ENCODE data around the gene STEAP2.

The STEAP2 gene

DNA sequence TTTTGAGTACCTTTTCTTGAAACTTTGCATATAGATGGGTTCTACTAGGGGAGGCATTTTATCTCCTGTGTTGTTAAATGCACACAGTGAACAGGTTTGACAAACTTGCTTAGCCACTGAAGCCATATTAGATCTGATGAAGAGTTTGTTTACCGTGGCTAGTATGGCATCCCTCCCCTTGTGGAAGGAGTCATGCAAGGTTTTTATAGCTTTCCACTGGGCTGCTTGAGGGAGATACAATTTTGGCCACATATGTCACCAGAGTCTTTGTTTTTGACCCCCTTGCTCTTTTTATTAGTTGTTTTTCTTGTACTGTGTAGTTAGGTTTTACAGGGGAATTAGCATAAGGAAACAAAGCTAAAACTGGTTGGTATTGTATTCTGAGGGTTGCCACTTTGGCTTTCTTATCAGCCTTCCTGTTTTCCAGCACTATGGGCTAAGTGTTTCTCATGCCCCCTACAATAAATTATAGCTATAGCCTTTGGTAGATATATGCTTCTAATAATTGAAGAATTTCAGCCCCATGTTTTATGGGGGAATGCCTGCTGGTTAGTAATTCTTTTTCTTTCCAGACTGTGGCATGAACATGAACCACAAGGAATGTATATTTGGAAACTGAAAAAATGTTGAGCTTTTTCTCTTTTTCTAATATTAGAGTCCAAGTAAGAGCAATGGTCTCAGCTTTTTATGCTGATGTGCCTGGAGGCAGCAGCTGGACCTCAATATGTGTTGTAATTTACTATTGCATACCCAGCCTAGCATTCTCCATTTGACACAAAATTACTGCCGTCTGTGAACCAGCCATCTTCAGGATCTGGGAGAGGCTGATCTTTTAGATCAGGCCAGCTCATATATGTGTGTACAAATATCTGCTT, 18.4 kb upstream of the STEAP2 start:
- no peak for DNase-seq (ENCODE audit: low read depth, low spot score)

DNA sequence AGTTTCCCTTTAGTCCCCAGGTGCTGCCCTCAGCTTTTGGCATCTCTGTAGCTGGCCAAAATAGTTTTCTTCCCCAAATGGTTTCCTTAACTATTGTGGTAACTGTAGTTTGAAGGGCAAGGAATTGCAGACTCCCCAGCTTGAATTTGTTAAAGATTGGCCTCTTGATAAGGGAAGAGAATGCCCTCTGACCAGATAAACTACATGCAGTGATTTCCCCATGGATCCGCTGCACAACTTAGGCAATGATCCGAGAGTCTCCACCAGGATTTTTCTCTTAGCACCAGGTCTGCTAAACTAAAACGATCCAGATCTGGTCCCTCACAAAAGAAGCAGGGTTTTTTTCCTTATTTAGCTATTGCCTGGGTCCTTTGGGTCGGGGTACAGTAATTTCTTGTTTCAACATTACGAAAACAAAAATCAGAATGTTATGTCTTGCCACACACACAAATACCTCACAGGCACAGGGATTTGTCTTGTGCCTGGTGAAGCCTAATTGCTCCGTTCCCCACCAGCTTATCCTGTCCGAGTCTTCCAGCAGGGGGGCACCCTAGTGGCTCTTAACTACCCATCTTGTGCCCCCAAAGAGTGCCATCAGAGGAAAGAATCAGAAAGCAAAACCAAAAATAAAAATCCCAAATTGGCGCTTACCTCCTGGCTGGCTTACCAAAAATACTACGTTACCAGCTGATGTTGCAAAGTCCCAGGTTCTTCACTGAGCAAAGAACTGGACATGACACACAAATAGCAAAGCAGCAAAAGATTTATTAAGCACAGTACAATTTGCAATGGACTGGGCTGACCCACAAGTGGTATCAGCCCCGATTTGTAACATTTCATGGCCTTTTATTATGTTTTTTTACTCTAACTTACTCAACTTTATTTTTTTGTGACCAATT, 16.4 kb upstream of the STEAP2 start:
- no peak for DNase-seq (ENCODE audit: low read depth, low spot score)

DNA sequence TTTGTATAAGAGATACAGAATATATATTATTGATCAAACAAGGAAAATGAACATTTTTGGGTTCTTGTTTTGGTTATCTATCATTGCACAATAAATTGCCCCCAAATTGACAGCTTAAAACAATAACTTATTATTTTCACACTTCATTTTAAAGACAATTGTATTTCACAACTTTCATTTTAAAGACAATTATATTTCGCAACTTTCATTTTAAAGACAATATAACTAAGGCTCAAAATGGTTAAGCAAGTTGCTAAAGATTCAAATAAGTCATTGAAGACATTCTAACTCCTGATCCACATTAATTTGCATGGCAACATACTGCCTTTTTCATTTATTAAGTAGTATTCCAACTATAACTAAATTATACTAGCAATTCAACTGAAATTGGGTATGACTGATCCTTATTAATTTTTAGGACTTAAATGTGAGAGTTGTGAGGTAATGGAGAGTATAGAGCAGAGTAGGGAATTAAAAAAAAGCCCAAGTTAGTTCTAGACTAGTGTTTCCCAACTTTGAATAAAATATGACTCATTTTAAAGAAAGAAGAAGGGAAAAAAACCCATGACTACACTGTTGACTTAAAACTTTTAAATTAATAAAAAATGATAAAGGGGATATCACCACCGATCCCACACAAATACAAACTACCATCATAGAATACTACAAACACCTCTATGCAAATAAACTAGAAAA, 9.9 kb upstream of the STEAP2 start:
- DNase-seq (ENCODE audit: low read depth, low spot score), result no peak

DNA sequence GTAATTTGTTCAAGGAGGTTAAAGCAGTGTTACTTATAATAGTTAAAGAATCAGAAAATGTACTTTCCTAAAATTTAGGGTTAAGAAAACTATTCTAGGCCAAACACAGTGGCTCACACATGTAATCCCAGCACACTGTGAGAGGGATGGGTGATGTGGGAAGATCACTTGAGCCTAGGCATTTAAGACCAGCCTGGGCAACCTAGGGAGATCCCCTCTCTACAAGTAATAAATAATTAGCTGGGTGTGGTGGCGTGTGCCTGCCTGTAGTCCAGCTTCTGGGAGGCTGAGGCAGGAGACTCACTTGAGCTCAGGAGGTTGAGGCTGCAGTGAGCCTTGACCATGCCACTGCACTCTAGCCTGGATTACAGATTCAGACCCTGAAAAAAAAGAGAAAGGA, 3.6 kb upstream of the STEAP2 start:
- no peak for DNase-seq (ENCODE audit: low read depth, low spot score)

DNA sequence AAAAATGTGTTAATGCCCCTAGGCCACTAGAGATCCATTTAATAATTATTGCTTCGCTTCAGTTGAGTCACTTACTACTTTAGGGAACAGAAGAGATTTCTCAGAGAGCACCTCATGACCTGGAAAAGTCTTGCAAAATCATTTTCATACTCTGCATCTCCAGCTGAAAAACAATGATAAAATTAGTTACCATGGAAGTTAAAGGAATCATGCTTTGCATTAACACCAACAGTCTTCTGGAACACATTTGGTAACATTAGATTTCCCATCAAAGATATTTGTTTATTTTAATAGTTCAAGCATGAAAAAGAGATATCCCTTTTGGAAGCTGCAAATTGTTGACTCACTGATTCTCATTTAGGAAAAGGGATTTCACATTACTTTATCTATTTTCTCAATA, 1.8 kb upstream of the STEAP2 start:
- DNase-seq (ENCODE audit: low read depth, low spot score), result no peak

DNA sequence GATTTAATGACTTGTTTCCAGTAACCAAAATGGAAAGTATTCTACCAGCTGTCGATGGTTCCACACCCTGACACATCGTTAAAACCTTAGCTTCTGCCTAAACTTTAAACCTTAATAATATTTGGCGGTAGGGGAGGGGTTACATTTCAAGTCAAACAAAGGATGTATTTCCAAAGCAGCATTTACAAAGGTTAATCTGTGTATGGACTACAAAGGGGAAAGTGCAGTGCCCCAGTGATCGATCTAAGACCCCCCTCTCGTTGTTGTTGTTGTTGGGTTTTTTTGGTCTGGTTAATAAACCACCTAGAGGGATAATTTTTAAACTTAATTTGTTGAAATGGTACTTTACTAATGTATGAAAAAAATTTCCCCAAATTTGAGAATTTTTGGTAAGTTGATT, 1.1 kb upstream of the STEAP2 start:
- no peak for DNase-seq (ENCODE audit: low read depth, low spot score)

DNA sequence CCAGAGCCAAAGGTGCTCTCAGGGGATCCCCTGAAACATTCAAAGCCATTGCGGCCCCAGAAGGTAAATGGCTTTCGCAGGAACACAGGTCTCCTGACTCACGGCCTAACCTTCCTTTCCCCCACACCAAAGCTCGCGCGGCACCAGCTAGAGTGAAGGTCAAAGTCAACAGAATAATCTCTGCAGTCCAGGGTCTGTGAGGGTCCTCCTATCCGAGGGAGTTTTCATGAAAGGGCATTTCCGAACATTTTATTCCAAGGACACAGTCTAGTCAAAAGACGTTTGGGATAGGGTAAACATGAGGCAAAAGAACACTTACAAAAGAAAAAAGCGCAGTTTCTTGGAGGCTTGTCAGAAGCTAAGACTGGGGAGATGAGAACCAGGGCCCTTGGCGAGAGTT, 559 bp upstream of the STEAP2 start:
- no peak for DNase-seq (ENCODE audit: low read depth, low spot score)

DNA sequence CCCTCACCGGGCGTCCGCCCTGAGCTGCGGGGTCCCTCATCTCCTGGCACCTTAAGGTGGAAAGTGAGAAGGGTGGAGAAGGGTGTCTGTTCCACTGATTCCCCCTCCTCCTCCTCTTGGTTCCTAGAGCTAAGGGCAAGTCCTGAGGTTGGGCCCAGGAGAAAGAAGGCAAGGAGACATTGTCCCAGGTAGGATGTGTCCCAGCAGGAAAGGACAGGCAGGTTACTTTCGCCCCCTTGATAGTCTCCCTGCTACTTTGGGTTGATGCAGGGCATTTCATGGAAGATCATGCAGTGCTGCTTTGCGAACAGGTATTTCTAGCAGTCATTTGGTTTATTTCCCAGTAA, 582 bp downstream of the STEAP2 start:
- DNase-seq (ENCODE audit: low read depth, low spot score), result no peak

DNA sequence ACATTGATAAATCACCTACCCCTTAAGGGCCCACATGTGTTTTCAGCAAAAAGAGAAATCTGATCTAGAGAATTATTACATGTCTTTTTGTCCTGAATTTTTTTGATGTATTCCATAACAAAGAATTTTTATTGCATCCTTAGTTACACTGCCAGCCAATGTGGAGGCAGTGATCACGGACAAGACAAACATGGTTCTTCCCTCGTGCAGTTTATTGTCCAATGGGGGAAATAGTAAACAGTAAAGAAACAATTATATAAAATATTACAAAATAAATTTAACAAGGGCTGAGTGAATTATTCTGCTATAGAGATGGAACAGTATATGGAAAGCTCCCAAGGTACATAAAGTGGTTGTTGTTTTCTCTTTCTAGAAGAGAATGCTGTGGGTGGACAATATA, 2.0 kb downstream of the STEAP2 start:
- no peak for DNase-seq (ENCODE audit: low read depth, low spot score)

DNA sequence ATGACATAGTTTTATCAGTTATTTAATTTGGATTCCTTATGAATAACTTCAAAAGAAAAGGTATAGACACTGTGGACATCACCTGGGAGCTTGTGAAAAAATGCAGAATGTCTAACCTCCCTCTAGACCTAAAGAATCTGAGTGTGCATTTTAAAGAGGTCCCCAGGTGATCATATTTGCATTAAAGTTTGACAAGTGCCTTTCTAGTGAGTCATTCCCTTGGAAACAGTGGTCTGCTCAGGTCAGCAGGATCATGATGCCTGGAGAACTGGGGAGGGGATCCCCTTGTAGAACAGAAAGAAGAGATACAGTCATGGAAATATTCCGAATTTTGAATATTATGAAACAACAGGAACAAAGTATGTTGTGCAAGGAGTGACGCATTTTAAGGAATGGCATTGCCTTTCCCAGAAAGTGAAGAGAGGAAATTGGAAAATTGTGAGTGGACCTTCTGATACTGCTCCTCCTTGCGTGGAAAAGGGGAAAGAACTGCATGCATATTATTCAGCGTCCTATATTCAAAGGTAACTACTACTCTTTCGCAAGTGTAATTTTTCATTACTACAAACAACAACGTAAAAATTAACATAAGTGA, 4.6 kb downstream of the STEAP2 start:
- no peak for DNase-seq (ENCODE audit: low read depth, low spot score)

DNA sequence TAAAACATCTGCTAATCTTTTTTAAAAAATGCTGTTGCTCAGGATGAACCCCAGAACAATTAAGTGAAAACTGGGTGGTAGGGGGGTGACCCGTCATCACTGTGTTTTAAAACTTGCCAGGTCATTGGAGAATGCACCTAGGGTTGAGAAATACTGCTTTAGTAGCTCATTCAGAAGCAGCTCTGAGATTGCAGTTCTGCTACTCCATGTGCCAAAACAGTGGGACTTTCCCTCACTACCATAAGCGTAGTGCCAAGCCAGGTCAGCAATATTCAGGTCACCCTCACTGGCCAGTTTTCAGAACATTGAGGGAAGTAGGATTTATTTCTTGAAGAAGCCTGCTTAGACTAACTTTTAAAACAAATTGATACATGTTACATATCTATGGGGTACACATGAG, 5.2 kb downstream of the STEAP2 start:
- no peak for DNase-seq (ENCODE audit: low read depth, low spot score)

DNA sequence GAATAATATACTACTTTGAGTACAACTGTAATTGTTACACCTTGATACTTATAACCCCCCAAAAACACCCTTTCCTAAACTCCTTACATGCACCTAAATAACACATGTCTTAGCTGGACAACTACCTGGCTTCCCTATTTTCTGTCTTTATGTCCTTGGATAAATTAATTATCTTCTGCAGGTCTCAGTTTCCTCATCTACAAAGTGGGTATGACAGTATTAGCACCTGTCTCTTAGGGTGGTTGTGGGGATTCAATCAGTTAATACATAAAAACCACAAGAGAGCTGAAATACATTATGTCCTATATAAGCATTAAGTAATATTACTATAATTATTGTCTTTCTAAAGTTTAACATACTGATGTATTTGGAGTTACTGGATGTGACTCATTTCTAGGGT, 10.8 kb downstream of the STEAP2 start:
- DNase-seq (ENCODE audit: low read depth, low spot score), result no peak

DNA sequence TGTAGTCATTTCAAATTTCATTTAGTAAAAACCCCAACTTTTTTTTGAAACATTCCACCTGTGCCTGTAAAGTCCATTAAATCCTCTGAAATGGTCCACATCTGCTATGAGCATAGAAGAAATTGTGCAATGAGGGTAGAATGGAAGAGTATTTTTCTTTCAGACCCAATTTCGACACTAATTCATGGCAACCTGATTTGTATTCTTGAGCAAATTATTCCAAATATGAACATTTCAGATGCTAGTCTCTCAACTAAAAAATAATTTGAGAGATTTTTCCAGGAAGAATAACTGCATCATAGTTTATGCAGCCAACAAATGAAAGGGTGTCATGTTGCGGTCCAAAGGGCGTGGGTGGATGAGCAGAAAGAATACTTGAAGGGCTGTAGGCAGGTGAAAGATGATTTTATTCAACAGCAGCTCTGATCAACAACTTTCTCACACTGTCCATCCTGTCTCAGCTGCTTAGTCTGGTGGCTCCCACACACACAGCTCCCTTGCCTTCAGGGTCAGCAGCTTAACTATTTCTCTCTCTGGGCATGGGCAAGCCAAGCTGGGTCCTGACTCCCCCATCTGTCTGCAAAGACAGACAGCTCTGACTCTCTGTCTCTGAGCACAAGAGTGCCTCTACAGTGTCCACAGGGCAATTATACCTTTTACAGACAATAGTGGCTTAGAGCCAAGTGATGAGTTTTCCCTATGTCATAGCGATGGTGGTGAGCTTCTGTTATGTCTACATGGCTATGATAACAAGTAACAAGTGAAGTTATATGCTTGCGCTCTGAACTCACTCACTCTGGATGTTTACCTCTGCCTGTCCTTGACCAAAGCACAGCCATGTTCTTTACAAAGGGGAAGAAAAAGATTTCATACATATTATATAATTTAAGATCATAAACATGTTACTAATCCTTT, 11.5 kb downstream of the STEAP2 start:
- no peak for DNase-seq (ENCODE audit: low read depth, low spot score)

DNA sequence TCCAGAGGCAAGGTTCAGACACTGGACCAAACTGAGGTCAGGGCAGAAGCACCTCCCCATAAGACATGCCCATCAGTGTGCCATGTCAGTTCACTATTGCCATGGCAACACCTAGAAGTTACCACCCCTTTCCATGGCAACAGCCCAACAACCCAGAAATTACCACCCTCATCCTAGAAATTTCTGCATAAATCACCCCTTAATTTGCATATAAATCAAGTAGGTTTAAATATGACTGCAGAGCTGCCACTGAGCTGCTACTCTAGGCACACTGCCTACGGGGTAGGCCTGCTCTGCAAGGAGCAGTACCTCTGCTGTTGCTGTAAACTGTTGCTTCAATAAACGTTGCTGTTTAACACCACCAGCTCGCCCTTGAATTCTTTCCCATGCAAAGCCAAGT, 12.7 kb downstream of the STEAP2 start:
- DNase-seq (ENCODE audit: low read depth, low spot score), result peak; percentile 35

DNA sequence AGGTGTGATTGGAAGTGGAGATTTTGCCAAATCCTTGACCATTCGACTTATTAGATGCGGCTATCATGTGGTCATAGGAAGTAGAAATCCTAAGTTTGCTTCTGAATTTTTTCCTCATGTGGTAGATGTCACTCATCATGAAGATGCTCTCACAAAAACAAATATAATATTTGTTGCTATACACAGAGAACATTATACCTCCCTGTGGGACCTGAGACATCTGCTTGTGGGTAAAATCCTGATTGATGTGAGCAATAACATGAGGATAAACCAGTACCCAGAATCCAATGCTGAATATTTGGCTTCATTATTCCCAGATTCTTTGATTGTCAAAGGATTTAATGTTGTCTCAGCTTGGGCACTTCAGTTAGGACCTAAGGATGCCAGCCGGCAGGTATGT, 13.6 kb downstream of the STEAP2 start:
- no peak for DNase-seq (ENCODE audit: low read depth, low spot score)

DNA sequence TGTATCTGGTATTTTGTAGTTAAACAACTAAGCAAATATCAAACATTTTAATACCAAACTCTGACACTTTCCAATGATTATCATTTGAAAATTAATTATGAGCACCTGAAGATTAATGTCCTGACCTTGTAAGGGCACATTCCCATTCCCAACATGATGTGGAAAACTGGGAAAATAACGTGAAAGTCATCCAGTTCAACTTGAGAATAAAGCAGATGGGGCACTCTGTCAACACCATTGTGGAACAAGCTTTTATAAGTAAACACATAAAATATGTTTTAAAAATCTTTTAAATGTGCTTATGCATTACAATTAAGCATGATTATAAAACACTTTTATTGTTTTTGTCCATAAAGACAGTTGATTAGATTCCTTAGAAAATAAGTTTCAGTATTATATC, 14.1 kb downstream of the STEAP2 start:
- DNase-seq (ENCODE audit: low read depth, low spot score), result no peak

DNA sequence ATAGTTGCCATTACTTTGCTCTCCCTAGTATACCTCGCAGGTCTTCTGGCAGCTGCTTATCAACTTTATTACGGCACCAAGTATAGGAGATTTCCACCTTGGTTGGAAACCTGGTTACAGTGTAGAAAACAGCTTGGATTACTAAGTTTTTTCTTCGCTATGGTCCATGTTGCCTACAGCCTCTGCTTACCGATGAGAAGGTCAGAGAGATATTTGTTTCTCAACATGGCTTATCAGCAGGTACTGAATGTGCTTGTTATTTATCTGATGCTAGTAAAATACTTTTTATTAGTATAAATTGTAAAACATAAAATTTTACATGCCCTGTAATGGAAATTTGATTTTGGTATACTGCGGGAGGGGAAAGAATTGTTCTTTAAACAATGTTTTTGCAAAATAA, 15.7 kb downstream of the STEAP2 start:
- DNase-seq (ENCODE audit: low read depth, low spot score), result no peak

DNA sequence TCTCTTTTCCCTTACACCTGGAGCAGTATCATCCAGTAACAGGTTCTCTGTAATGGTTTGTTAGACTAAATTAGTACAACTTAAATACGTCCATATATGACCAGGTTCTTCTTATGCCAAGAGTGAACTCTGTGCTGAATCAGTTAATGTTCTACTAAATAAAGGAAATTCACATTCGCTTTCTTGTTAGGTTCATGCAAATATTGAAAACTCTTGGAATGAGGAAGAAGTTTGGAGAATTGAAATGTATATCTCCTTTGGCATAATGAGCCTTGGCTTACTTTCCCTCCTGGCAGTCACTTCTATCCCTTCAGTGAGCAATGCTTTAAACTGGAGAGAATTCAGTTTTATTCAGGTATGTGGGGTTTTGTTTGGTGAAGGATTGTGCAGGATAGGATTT, 18.1 kb downstream of the STEAP2 start:
- DNase-seq (ENCODE audit: low read depth, low spot score), result no peak

DNA sequence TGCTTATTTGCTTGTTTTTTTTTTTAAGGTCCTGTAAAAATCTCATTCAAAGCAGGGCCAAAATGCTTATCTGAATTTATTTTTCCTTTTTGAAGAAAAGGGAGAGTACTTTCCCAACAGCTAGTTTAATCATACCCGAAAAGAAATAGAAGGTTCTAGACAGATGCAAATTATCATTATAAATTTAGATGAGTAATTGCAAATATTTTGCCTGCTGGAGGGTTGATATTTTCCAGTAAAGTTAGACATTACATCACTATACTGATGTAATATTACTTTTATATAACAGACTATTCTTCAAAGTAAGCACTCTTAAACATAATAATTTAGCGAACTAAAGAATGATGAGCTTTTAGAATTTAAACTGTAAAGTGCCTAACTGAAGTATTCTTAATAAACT, 19.3 kb downstream of the STEAP2 start:
- DNase-seq (ENCODE audit: low read depth, low spot score), result no peak

DNA sequence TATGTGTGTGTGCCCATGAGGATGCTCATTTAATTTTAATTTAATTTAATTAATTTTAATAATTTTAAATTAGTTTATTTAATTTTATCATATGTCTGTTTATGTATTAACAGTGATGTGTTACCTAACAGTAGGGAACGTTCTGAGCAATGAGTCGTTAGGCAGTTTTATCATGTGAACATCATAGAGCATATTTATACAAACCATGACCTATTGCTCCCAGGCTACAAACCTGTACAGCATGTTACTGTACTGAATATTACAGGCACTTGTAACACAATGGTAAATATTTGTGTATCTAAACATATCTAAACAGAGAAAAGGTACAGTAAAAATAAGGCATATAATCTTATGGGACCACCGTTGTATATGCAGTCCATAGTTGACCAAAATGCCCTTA, 19.8 kb downstream of the STEAP2 start:
- no peak for DNase-seq (ENCODE audit: low read depth, low spot score)

DNA sequence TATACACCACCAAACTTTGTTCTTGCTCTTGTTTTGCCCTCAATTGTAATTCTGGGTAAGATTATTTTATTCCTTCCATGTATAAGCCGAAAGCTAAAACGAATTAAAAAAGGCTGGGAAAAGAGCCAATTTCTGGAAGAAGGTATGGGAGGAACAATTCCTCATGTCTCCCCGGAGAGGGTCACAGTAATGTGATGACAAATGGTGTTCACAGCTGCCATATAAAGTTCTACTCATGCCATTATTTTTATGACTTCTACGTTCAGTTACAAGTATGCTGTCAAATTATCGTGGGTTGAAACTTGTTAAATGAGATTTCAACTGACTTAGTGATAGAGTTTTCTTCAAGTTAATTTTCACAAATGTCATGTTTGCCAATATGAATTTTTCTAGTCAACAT, 20.9 kb downstream of the STEAP2 start:
- no peak for DNase-seq (ENCODE audit: low read depth, low spot score)
